ENCODE results near the gene DLG4.

DLG4 gene

GRCh38 chr17:7218166-7218565 is 1.5 kb downstream of the DLG4 start:
- no peak for DNase-seq (ENCODE audit: low read depth)
- H3K4me1 ChIP-seq (ENCODE audit: control insufficient read depth, insufficient read depth, low read length): peaks cover 66% of the 10 kb centered on the region

GRCh38 chr17:7217113-7217987 is 2.3 kb downstream of the DLG4 start:
- peak; percentile 83 for DNase-seq (ENCODE audit: low read depth)
- no peaks in the 10 kb centered on the region for H3K9me3 ChIP-seq (ENCODE audit: control insufficient read depth, low read length)
- H3K9ac ChIP-seq (ENCODE audit: low read length): peak overlapping the region; percentile 84
- peaks cover 8% of the 10 kb centered on the region for H3K36me3 ChIP-seq (ENCODE audit: control insufficient read depth, insufficient read depth, low read length, severe bottlenecking)
- peak overlapping the region; percentile 79 for H3K4me3 ChIP-seq (ENCODE audit: low read length)
- peaks cover 59% of the 10 kb centered on the region for H3K4me1 ChIP-seq (ENCODE audit: control insufficient read depth, insufficient read depth, low read length)
- no peaks in the 10 kb centered on the region for H3K27me3 ChIP-seq (replicated peaks; ENCODE audit: control insufficient read depth, insufficient read depth, low read length)

More at GRCh38 chr17:7218166-7218565, 1.5 kb downstream of the DLG4 start:
- peaks cover 16% of the 10 kb centered on the region for H3K36me3 ChIP-seq (ENCODE audit: control insufficient read depth, insufficient read depth, low read length, severe bottlenecking)
- no peaks in the 10 kb centered on the region for H3K27me3 ChIP-seq (replicated peaks; ENCODE audit: control insufficient read depth, insufficient read depth, low read length)
- peak overlapping the region; percentile 79 for H3K4me3 ChIP-seq (ENCODE audit: low read length)
- no peaks in the 10 kb centered on the region for H3K9me3 ChIP-seq (ENCODE audit: control insufficient read depth, low read length)
- peak overlapping the region; percentile 84 for H3K9ac ChIP-seq (ENCODE audit: low read length)

DNA sequence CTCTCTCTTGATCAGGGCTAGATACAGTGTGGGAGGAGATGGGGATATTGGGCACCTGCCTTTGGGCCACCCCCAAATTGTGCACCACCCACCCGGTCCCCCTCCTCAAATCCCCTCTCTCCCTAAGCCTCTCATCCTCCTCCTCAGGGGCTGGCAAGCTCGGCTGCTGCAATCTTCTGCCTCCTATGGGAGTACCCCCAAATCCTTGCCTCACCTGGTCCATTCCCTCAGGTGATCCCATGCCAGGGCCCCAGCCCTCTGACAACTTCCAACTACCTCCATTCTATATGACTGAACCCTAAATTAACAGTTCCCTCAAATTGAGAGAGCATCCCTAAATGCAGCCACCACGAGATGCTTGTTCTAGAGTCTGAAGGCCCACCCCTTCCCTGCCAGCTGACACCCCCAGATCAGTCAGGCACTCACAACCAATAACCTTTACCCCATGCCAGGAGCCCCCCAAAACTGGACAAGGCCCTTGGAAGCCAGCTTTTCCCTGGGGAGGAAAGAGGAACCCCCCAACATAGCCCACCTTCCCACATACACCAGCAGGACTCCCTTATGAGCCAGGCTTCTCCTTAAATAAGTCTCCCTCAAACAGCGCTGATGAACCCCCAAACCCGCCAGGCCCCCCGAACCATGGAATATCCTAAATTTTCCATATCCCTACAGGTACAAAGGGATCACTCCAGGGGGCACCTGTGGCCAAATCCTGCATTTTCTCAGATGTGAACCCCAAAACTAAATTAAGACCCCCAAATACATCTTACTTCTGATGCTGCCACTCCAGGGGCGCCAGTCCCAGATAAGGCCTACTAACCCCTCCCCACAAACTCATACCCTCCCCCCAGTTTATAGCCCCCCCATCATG is 3.2 kb downstream of the DLG4 start:
- peak; percentile 13 for DNase-seq (ENCODE audit: low read depth)
- no peaks in the 10 kb centered on the region for H3K36me3 ChIP-seq (ENCODE audit: control insufficient read depth, insufficient read depth, low read length, severe bottlenecking)
- peak overlapping the region; percentile 78 for H3K9ac ChIP-seq (ENCODE audit: low read length)
- no peaks in the 10 kb centered on the region for H3K9me3 ChIP-seq (ENCODE audit: control insufficient read depth, low read length)
- H3K4me1 ChIP-seq (ENCODE audit: control insufficient read depth, insufficient read depth, low read length): peaks cover 51% of the 10 kb centered on the region
- no peaks in the 10 kb centered on the region for H3K27me3 ChIP-seq (replicated peaks; ENCODE audit: control insufficient read depth, insufficient read depth, low read length)
- peak overlapping the region; percentile 72 for H3K4me3 ChIP-seq (ENCODE audit: low read length)

- peak; percentile 42 for DNase-seq (ENCODE audit: low read depth)
Measured at GRCh38 chr17:7215652-7216180, 3.9 kb downstream of the DLG4 start.

GRCh38 chr17:7215136-7215638 is 4.4 kb downstream of the DLG4 start:
- Histone ChIP-seq H3K36me3 (ENCODE audit: control insufficient read depth, insufficient read depth, low read length, severe bottlenecking) (no peaks in the 10 kb centered on the region), H3K4me1 (ENCODE audit: control insufficient read depth, insufficient read depth, low read length) (peaks cover 40% of the 10 kb centered on the region), H3K27me3 (replicated peaks; ENCODE audit: control insufficient read depth, insufficient read depth, low read length) (no peaks in the 10 kb centered on the region), H3K9ac (ENCODE audit: low read length) (peak overlapping the region; percentile 66), H3K4me3 (ENCODE audit: low read length) (peak overlapping the region; percentile 82), H3K9me3 (ENCODE audit: control insufficient read depth, low read length) (no peaks in the 10 kb centered on the region)
- no peak for DNase-seq (ENCODE audit: low read depth)

More at GRCh38 chr17:7215652-7216180, 3.9 kb downstream of the DLG4 start:
- H3K27me3 ChIP-seq (replicated peaks; ENCODE audit: control insufficient read depth, insufficient read depth, low read length): no peaks in the 10 kb centered on the region
- peak overlapping the region; percentile 72 for H3K4me3 ChIP-seq (ENCODE audit: low read length)
- H3K9ac ChIP-seq (ENCODE audit: low read length): no peak overlapping the region
- peaks cover 44% of the 10 kb centered on the region for H3K4me1 ChIP-seq (ENCODE audit: control insufficient read depth, insufficient read depth, low read length)
- no peaks in the 10 kb centered on the region for H3K36me3 ChIP-seq (ENCODE audit: control insufficient read depth, insufficient read depth, low read length, severe bottlenecking)
- H3K9me3 ChIP-seq (ENCODE audit: control insufficient read depth, low read length): no peaks in the 10 kb centered on the region

- Histone ChIP-seq H3K36me3 (ENCODE audit: control insufficient read depth, insufficient read depth, low read length, severe bottlenecking) (no peaks in the 10 kb centered on the region), H3K27me3 (replicated peaks; ENCODE audit: control insufficient read depth, insufficient read depth, low read length) (no peaks in the 10 kb centered on the region), H3K4me1 (ENCODE audit: control insufficient read depth, insufficient read depth, low read length) (peaks cover 39% of the 10 kb centered on the region), H3K4me3 (ENCODE audit: low read length) (peak overlapping the region; percentile 82), H3K9ac (ENCODE audit: low read length) (peak overlapping the region; percentile 66), H3K9me3 (ENCODE audit: control insufficient read depth, low read length) (no peaks in the 10 kb centered on the region)
- peak; percentile 98 for DNase-seq (ENCODE audit: low read depth)
Measured at GRCh38 chr17:7214300-7215135, 5.1 kb downstream of the DLG4 start.

GRCh38 chr17:7213895-7214299 is 5.7 kb downstream of the DLG4 start:
- H3K9me3 ChIP-seq (ENCODE audit: control insufficient read depth, low read length): no peaks in the 10 kb centered on the region
- H3K4me3 ChIP-seq (ENCODE audit: low read length): peak overlapping the region; percentile 82
- peak; percentile 69 for DNase-seq (ENCODE audit: low read depth)
- H3K27me3 ChIP-seq (replicated peaks; ENCODE audit: control insufficient read depth, insufficient read depth, low read length): no peaks in the 10 kb centered on the region
- no peak overlapping the region for H3K9ac ChIP-seq (ENCODE audit: low read length)
- H3K4me1 ChIP-seq (ENCODE audit: control insufficient read depth, insufficient read depth, low read length): peaks cover 33% of the 10 kb centered on the region
- H3K36me3 ChIP-seq (ENCODE audit: control insufficient read depth, insufficient read depth, low read length, severe bottlenecking): no peaks in the 10 kb centered on the region

DNA sequence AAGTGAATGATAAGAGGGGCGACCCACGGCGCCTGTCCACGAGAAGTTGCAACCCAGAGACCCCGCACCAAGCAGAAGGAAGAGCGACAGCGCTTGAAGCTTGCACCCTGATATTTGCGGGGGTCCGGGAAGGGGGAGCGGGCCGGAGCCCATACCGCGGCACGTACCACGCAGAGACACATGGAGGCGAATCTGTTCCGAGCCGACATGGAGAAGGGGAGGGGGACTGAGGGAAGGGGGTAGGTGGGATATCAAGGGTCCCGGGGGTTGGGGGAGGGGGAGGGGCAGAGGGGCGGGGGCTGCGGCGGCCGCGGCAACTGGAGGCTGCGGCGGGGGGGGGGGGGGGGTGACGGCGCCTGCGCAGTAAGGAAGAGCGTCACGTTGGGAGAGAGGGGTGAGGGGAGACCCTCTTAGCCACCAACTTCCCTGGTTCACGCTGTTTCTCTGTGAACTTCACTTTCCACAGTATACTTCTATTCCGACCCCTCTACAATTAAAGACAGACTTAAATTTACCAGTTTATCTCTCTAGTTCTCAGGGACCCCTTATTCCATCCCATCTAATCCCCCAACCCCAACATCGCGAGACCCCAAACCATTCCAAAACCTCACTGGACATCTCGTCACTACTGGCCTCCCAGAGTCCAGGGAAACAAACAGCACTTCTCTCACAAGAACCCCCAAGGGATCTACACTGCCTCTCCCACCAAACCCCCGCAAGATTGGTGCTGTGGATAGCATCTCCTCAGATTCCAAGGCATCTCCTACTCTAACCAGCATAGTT is 8.0 kb downstream of the DLG4 start:
- no peak overlapping the region for H3K4me3 ChIP-seq (ENCODE audit: low read length)
- peaks cover 27% of the 10 kb centered on the region for H3K4me1 ChIP-seq (ENCODE audit: control insufficient read depth, insufficient read depth, low read length)
- no peak overlapping the region for H3K9ac ChIP-seq (ENCODE audit: low read length)
- no peak for DNase-seq (ENCODE audit: low read depth)
- no peaks in the 10 kb centered on the region for H3K36me3 ChIP-seq (ENCODE audit: control insufficient read depth, insufficient read depth, low read length, severe bottlenecking)
- no peaks in the 10 kb centered on the region for H3K9me3 ChIP-seq (ENCODE audit: control insufficient read depth, low read length)
- H3K27me3 ChIP-seq (replicated peaks; ENCODE audit: control insufficient read depth, insufficient read depth, low read length): no peaks in the 10 kb centered on the region

DNA sequence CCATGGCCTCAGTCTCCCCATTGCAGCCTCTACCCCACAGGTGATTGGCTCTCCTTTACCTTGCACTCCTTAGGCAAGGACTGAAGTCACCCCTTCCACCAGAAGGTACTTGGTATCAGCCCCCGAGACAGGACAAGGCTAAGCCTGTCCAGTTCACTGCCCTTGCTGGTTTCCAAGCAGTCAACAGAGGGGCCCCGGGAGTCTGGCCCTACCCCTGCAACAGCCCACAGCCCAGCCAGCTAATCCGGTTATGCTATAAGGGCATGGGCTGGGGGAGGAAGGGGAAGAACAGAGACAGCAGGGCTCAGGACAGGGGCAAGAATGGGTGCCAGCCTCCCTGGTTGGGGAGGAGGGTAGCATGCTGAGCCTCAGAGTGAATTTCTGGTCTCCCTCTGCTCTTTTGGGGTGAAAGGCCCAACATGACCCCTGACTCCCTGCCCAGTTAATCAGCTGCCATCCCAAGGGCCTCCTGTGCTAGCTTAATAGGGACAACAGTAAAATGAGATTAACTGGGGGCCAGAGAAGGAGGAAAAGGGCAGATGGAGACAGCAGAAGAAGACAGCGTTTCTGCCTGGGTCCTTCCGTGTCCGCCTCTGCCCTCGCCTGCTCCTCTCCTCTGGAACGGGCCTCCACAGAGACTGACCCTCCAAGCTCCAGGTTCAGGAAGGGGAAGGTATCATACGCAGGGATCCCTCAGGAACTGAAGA is 10.7 kb downstream of the DLG4 start:
- Histone ChIP-seq H3K27me3 (replicated peaks; ENCODE audit: control insufficient read depth, insufficient read depth, low read length) (no peaks in the 10 kb centered on the region), H3K4me3 (ENCODE audit: low read length) (no peak overlapping the region), H3K4me1 (ENCODE audit: control insufficient read depth, insufficient read depth, low read length) (peaks cover 10% of the 10 kb centered on the region), H3K9ac (ENCODE audit: low read length) (no peak overlapping the region), H3K36me3 (ENCODE audit: control insufficient read depth, insufficient read depth, low read length, severe bottlenecking) (peaks cover 2% of the 10 kb centered on the region), H3K9me3 (ENCODE audit: control insufficient read depth, low read length) (no peaks in the 10 kb centered on the region)
- DNase-seq (ENCODE audit: low read depth): no peak
